HEK293 (cell line): ENCODE data around the gene PKLR.

Experiments
- BCL11A ChIP-seq: fragments of 450-650 bp; formaldehyde crosslinking; IDR thresholded peaks from 2 replicates; pipeline ENCODE4 v1.5.1; 2016; ENCODE audit warnings: low read depth, missing biosample characterization, missing genetic modification characterization
- KLF16 ChIP-seq: fragments of 450-650 bp; formaldehyde crosslinking; IDR thresholded peaks from 2 replicates; pipeline ENCODE4 v1.5.1; 2017; ENCODE audit warnings: missing biosample characterization, missing genetic modification characterization
- KLF8 ChIP-seq: fragments of 450-650 bp; formaldehyde crosslinking; IDR thresholded peaks from 2 replicates; pipeline ENCODE4 v1.5.1; 2016; ENCODE audit warnings: missing biosample characterization, missing genetic modification characterization
- MYNN ChIP-seq: fragments of 450-650 bp; formaldehyde crosslinking; IDR thresholded peaks from 2 replicates; pipeline ENCODE4 v1.5.1; 2016; ENCODE audit warnings: missing biosample characterization, missing genetic modification characterization, borderline replicate concordance
- SP7 ChIP-seq: fragments of 450-650 bp; formaldehyde crosslinking; IDR thresholded peaks from 2 replicates; pipeline ENCODE4 v1.5.1; 2016; ENCODE audit warnings: missing biosample characterization, missing genetic modification characterization
- ZBTB17 ChIP-seq: fragments of 450-650 bp; formaldehyde crosslinking; IDR thresholded peaks from 2 replicates; pipeline ENCODE4 v1.5.1; 2016; ENCODE audit warnings: missing biosample characterization, missing genetic modification characterization
- ZFP41 ChIP-seq: fragments of 450-650 bp; formaldehyde crosslinking; IDR thresholded peaks from 2 replicates; pipeline ENCODE4 v1.5.1; 2016; ENCODE audit warnings: missing biosample characterization, missing genetic modification characterization, borderline replicate concordance
- ZNF155 ChIP-seq: fragments of 450-650 bp; formaldehyde crosslinking; IDR thresholded peaks from 2 replicates; pipeline ENCODE4 v1.5.1; 2016; ENCODE audit warnings: missing biosample characterization, missing genetic modification characterization
- ZNF223 ChIP-seq: fragments of 450-650 bp; formaldehyde crosslinking; IDR thresholded peaks from 2 replicates; pipeline ENCODE4 v1.5.1; 2016; ENCODE audit warnings: missing biosample characterization, missing genetic modification characterization
- ZNF24 ChIP-seq: fragments of 450-650 bp; formaldehyde crosslinking; IDR thresholded peaks from 2 replicates; pipeline ENCODE4 v1.5.1; 2016; ENCODE audit warnings: missing biosample characterization, missing genetic modification characterization
- ZNF248 ChIP-seq: fragments of 450-650 bp; formaldehyde crosslinking; IDR thresholded peaks from 2 replicates; pipeline ENCODE4 v1.5.1; 2017; ENCODE audit warnings: missing biosample characterization, missing genetic modification characterization
- ZNF324 ChIP-seq: fragments of 450-650 bp; formaldehyde crosslinking; IDR thresholded peaks from 2 replicates; pipeline ENCODE4 v1.5.1; 2016; ENCODE audit warnings: missing biosample characterization, missing genetic modification characterization
- ZNF404 ChIP-seq: fragments of 450-650 bp; formaldehyde crosslinking; IDR thresholded peaks from 2 replicates; pipeline ENCODE4 v1.5.1; 2017; ENCODE audit warnings: missing biosample characterization, missing genetic modification characterization
- ZNF416 ChIP-seq: fragments of 450-650 bp; formaldehyde crosslinking; IDR thresholded peaks from 2 replicates; pipeline ENCODE4 v1.5.1; 2016; ENCODE audit warnings: missing biosample characterization, missing genetic modification characterization
- ZNF521 ChIP-seq: fragments of 450-650 bp; formaldehyde crosslinking; IDR thresholded peaks from 2 replicates; pipeline ENCODE4 v1.5.1; 2017; ENCODE audit warnings: missing biosample characterization, mild to moderate bottlenecking, missing genetic modification characterization
- ZNF548 ChIP-seq: fragments of 450-650 bp; formaldehyde crosslinking; IDR thresholded peaks from 2 replicates; pipeline ENCODE4 v1.5.1; 2016; ENCODE audit warnings: missing biosample characterization, missing genetic modification characterization
- ZNF571 ChIP-seq: fragments of 450-650 bp; formaldehyde crosslinking; IDR thresholded peaks from 2 replicates; pipeline ENCODE4 v1.5.0; 2017; ENCODE audit warnings: missing biosample characterization, missing genetic modification characterization
- ZNF791 ChIP-seq: fragments of 450-650 bp; formaldehyde crosslinking; IDR thresholded peaks from 2 replicates; pipeline ENCODE4 v1.5.1; 2016; ENCODE audit warnings: missing biosample characterization, missing genetic modification characterization
- ZSCAN23 ChIP-seq: fragments of 450-650 bp; formaldehyde crosslinking; IDR thresholded peaks from 2 replicates; pipeline ENCODE4 v1.5.1; 2016; ENCODE audit warnings: missing biosample characterization, missing genetic modification characterization
- ZSCAN30 ChIP-seq: fragments of 450-650 bp; IDR thresholded peaks from 2 replicates; pipeline ENCODE4 v1.5.1; 2018; ENCODE audit warnings: missing biosample characterization, mild to moderate bottlenecking, missing genetic modification characterization, moderate library complexity
- TF ChIP-seq, protein P1 (sequence below): IDR thresholded peaks from 2 replicates; pipeline ENCODE4 v1.6.1; 2011; ENCODE audit warnings: mild to moderate bottlenecking, low read depth, low read length, borderline replicate concordance
- TF ChIP-seq, protein P2 (sequence below): fragments of 450-650 bp; formaldehyde crosslinking; IDR thresholded peaks from 2 replicates; pipeline ENCODE4 v1.5.1; 2016; ENCODE audit warnings: missing biosample characterization, missing genetic modification characterization
- TF ChIP-seq, protein P3 (sequence below): fragments of 450-650 bp; formaldehyde crosslinking; IDR thresholded peaks from 2 replicates; pipeline ENCODE4 v1.5.1; 2016; ENCODE audit warnings: missing biosample characterization, missing genetic modification characterization
- TF ChIP-seq, protein P4 (sequence below): fragments of 450-650 bp; formaldehyde crosslinking; IDR thresholded peaks from 2 replicates; pipeline ENCODE4 v1.5.1; 2016; ENCODE audit warnings: missing biosample characterization, missing genetic modification characterization
- TF ChIP-seq, protein P5 (sequence below): fragments of 450-650 bp; formaldehyde crosslinking; IDR thresholded peaks from 2 replicates; pipeline ENCODE4 v1.5.1; 2016; ENCODE audit warnings: missing biosample characterization, missing genetic modification characterization
- TF ChIP-seq, protein P6 (sequence below): fragments of 450-650 bp; formaldehyde crosslinking; IDR thresholded peaks from 2 replicates; pipeline ENCODE4 v1.5.1; 2016; ENCODE audit warnings: missing biosample characterization, missing genetic modification characterization

The PKLR gene

DNA sequence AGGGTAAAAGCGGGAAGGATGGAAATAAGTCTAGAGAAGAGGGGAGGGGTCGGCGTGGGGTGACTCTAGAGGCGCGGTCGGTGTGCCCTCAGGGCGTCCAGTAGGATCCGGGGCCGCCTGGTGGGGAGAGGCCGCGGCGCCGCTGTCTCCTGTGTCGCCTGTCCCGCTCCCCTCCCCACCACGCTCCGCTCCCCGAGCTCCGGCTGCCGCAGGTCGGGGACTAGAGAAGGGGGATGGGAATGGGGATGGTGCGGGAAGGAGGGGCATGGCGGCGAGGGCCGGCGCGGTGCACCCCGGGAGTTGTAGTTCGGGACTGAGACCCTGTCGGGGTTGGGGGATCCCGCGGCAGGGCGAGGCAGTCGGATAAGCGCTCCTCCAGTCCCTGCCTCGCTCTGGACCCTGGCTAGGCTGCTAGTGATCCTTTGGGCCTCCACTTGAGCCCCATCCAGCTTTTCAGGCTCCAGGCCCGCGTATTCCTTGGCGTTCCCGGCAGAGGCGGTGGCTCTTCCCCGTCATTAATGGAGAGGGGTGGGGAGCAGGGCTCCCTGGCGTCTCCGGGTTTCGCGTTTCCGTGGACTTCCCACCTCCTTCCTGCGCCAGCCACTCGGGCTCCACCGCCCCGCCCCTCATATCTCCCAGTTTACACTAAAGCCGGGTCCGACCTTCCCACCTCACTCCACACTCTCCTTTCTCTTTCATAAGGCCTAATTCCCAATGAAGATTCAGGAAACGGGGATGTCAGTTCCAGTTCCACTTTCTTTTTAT, 45.8 kb downstream of the PKLR start, which contains the start of gene ENTREP3 (continued):
- TF ChIP-seq ZFP41 (tag by site-specific recombination) (no peak), ZNF24 (tag by site-specific recombination) (peak; percentile 77; the same call in 1 of the 2 replicates), ZNF223 (tag by site-specific recombination) (peak; percentile 70; the same call in 1 of the 2 replicates), ZNF404 (tag by site-specific recombination) (no peak), ZNF416 (tag by site-specific recombination) (no peak), ZNF548 (tag by site-specific recombination) (no peak), SP7 (tag by site-specific recombination) (peak; percentile 82), ZSCAN30 (tag by site-specific recombination) (peak; percentile 94), ZNF521 (no peak), MYNN (no peak), BCL11A (tag by site-specific recombination) (no peak), ZNF791 (tag by site-specific recombination) (no peak), ZBTB17 (tag by site-specific recombination) (peak; percentile 93), ZNF571 (tag by site-specific recombination) (no peak), ZNF324 (tag by site-specific recombination) (peak; percentile 77; the same call in 1 of the 2 replicates), ZNF155 (no peak), KLF16 (peak; percentile 93), ZNF248 (tag by site-specific recombination) (no peak), ZSCAN23 (tag by site-specific recombination) (0 out of 2 replicates have a peak, but pooled peaks have one; percentile 55), KLF8 (tag by site-specific recombination) (peak; percentile 90)
- TF ChIP-seq, protein P1, sequence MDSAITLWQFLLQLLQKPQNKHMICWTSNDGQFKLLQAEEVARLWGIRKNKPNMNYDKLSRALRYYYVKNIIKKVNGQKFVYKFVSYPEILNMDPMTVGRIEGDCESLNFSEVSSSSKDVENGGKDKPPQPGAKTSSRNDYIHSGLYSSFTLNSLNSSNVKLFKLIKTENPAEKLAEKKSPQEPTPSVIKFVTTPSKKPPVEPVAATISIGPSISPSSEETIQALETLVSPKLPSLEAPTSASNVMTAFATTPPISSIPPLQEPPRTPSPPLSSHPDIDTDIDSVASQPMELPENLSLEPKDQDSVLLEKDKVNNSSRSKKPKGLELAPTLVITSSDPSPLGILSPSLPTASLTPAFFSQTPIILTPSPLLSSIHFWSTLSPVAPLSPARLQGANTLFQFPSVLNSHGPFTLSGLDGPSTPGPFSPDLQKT, result no peak
- TF ChIP-seq, protein P2, sequence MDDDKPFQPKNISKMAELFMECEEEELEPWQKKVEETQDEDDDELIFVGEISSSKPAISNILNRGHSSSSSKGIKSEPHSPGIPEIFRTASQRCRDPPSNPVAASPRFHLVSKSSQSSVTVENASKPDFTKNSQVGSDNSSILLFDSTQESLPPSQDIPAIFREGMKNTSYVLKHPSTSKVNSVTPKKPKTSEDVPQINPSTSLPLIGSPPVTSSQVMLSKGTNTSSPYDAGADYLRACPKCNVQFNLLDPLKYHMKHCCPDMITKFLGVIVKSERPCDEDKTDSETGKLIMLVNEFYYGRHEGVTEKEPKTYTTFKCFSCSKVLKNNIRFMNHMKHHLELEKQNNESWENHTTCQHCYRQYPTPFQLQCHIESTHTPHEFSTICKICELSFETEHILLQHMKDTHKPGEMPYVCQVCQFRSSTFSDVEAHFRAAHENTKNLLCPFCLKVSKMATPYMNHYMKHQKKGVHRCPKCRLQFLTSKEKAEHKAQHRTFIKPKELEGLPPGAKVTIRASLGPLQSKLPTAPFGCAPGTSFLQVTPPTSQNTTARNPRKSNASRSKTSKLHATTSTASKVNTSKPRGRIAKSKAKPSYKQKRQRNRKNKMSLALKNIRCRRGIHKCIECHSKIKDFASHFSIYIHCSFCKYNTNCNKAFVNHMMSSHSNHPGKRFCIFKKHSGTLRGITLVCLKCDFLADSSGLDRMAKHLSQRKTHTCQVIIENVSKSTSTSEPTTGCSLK (tag by site-specific recombination), result no peak
- TF ChIP-seq, protein P3, sequence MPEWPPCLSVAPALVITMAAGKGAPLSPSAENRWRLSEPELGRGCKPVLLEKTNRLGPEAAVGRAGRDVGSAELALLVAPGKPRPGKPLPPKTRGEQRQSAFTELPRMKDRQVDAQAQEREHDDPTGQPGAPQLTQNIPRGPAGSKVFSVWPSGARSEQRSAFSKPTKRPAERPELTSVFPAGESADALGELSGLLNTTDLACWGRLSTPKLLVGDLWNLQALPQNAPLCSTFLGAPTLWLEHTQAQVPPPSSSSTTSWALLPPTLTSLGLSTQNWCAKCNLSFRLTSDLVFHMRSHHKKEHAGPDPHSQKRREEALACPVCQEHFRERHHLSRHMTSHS (tag by site-specific recombination), result no peak
- TF ChIP-seq, protein P4, sequence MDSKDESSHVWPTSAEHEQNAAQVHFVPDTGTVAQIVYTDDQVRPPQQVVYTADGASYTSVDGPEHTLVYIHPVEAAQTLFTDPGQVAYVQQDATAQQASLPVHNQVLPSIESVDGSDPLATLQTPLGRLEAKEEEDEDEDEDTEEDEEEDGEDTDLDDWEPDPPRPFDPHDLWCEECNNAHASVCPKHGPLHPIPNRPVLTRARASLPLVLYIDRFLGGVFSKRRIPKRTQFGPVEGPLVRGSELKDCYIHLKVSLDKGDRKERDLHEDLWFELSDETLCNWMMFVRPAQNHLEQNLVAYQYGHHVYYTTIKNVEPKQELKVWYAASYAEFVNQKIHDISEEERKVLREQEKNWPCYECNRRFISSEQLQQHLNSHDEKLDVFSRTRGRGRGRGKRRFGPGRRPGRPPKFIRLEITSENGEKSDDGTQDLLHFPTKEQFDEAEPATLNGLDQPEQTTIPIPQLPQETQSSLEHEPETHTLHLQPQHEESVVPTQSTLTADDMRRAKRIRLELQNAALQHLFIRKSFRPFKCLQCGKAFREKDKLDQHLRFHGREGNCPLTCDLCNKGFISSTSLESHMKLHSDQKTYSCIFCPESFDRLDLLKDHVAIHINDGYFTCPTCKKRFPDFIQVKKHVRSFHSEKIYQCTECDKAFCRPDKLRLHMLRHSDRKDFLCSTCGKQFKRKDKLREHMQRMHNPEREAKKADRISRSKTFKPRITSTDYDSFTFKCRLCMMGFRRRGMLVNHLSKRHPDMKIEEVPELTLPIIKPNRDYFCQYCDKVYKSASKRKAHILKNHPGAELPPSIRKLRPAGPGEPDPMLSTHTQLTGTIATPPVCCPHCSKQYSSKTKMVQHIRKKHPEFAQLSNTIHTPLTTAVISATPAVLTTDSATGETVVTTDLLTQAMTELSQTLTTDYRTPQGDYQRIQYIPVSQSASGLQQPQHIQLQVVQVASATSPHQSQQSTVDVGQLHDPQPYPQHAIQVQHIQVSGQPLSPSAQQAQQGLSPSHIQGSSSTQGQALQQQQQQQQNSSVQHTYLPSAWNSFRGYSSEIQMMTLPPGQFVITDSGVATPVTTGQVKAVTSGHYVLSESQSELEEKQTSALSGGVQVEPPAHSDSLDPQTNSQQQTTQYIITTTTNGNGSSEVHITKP, result peak; percentile 86
- TF ChIP-seq, protein P5, sequence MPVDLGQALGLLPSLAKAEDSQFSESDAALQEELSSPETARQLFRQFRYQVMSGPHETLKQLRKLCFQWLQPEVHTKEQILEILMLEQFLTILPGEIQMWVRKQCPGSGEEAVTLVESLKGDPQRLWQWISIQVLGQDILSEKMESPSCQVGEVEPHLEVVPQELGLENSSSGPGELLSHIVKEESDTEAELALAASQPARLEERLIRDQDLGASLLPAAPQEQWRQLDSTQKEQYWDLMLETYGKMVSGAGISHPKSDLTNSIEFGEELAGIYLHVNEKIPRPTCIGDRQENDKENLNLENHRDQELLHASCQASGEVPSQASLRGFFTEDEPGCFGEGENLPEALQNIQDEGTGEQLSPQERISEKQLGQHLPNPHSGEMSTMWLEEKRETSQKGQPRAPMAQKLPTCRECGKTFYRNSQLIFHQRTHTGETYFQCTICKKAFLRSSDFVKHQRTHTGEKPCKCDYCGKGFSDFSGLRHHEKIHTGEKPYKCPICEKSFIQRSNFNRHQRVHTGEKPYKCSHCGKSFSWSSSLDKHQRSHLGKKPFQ (tag by site-specific recombination), result peak; percentile 94
- TF ChIP-seq, protein P6, sequence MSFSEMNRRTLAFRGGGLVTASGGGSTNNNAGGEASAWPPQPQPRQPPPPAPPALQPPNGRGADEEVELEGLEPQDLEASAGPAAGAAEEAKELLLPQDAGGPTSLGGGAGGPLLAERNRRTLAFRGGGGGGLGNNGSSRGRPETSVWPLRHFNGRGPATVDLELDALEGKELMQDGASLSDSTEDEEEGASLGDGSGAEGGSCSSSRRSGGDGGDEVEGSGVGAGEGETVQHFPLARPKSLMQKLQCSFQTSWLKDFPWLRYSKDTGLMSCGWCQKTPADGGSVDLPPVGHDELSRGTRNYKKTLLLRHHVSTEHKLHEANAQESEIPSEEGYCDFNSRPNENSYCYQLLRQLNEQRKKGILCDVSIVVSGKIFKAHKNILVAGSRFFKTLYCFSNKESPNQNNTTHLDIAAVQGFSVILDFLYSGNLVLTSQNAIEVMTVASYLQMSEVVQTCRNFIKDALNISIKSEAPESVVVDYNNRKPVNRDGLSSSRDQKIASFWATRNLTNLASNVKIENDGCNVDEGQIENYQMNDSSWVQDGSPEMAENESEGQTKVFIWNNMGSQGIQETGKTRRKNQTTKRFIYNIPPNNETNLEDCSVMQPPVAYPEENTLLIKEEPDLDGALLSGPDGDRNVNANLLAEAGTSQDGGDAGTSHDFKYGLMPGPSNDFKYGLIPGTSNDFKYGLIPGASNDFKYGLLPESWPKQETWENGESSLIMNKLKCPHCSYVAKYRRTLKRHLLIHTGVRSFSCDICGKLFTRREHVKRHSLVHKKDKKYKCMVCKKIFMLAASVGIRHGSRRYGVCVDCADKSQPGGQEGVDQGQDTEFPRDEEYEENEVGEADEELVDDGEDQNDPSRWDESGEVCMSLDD, result peak; percentile 77
